Activated CD4-positive, alpha-beta memory T cell treated with anti-CD3 and anti-CD28 coated beads, Interleukin-2, amount 10 ng/mL, durations not matched to agents 7 days and 5 days (primary cell): ENCODE data around the gene CACNA2D3. TPM values are rescaled to one million over a fixed set of nuclear protein-coding genes. Genes with fewer than 3 reads are reported as not detected.
"Not testable (repeated sequence)": the region's sequence is repeated elsewhere in the genome, so short reads cannot be mapped to it uniquely, and the experiment has no call there.

Experiments
- CTCF ChIA-PET: fragments of 350-600 bp; sonication (Branson Sonifier 250); formaldehyde crosslinking; loops from one replicate; lab custom pipeline; 2021; ENCODE audit warnings: antibody characterized with exemption, inconsistent platforms; lab: Charles Lee
- POLR2A ChIA-PET: fragments of 350-600 bp; sonication (Branson Sonifier 250); formaldehyde crosslinking; loops from one replicate; lab custom pipeline; 2021; ENCODE audit warnings: antibody characterized with exemption; lab: Charles Lee
- DNase-seq: peaks from one replicate; pipeline ENCODE4 v3.0.0-alpha.2; 2020
- H3K27ac Mint-ChIP-seq: one replicate; pipeline ENCODE4 v1.8.0; 2021; ENCODE audit warnings: mild to moderate bottlenecking, mixed read lengths
- H3K27me3 Mint-ChIP-seq: one replicate; pipeline ENCODE4 v1.8.0; 2021; ENCODE audit warnings: mixed read lengths
- H3K36me3 Mint-ChIP-seq: one replicate; pipeline ENCODE4 v1.8.0; 2021; ENCODE audit warnings: low read depth, mixed read lengths
- H3K4me1 Mint-ChIP-seq: one replicate; pipeline ENCODE4 v1.8.0; 2021; ENCODE audit warnings: mixed read lengths
- H3K4me3 Mint-ChIP-seq: one replicate; pipeline ENCODE4 v1.8.0; 2021; ENCODE audit warnings: mild to moderate bottlenecking, mixed read lengths
- H3K9me3 Mint-ChIP-seq: one replicate; pipeline ENCODE4 v1.8.0; 2021; ENCODE audit warnings: mixed read lengths
- total RNA-seq, 2 experiments: library from RNA; stranded (reverse); gene quantifications; one replicate each; pipeline ENCODE4 v1.2.3, GENCODE V29; 2021

The CACNA2D3 gene
- total RNA-seq, 2 experiments from 2014 or later: not detected

GRCh38 chr3:54116129-54116528 is 6.2 kb upstream of the CACNA2D3 start:
- peaks cover 15% of the 10 kb centered on the region for H3K27me3 Mint-ChIP-seq
- POLR2A ChIA-PET, H3K4me3 Mint-ChIP-seq, DNase-seq, H3K4me1 Mint-ChIP-seq, H3K36me3 Mint-ChIP-seq, H3K9me3 Mint-ChIP-seq, H3K27ac Mint-ChIP-seq, CTCF ChIA-PET: not testable (repeated sequence)

- no peak for DNase-seq
- H3K27ac Mint-ChIP-seq: no peak overlapping the region
- CTCF ChIA-PET: no interaction called here
- POLR2A ChIA-PET: no interaction called here
- H3K9me3 Mint-ChIP-seq: no peaks in the 10 kb centered on the region
- H3K36me3 Mint-ChIP-seq: peaks cover 2% of the 10 kb centered on the region
- peaks cover 1% of the 10 kb centered on the region for H3K4me1 Mint-ChIP-seq
- H3K4me3 Mint-ChIP-seq: no peak overlapping the region
- peaks cover 46% of the 10 kb centered on the region for H3K27me3 Mint-ChIP-seq
Measured at GRCh38 chr3:54120657-54121413, 1.5 kb upstream of the CACNA2D3 start.

GRCh38 chr3:54121414-54122323 is 683 bp upstream of the CACNA2D3 start:
- Mint-ChIP-seq H3K36me3 (peaks cover 2% of the 10 kb centered on the region), H3K4me3 (no peak overlapping the region), H3K27ac (no peak overlapping the region), H3K9me3 (no peaks in the 10 kb centered on the region), H3K4me1 (peaks cover 1% of the 10 kb centered on the region), H3K27me3 (peaks cover 49% of the 10 kb centered on the region)
- no peak for DNase-seq
- CTCF ChIA-PET: no interaction called here
- POLR2A ChIA-PET: no interaction called here

GRCh38 chr3:54123003-54123775 is 837 bp downstream of the CACNA2D3 start:
- Mint-ChIP-seq H3K4me3 (no peak overlapping the region), H3K36me3 (peaks cover 2% of the 10 kb centered on the region), H3K4me1 (peaks cover 1% of the 10 kb centered on the region), H3K27ac (no peak overlapping the region), H3K27me3 (peaks cover 51% of the 10 kb centered on the region), H3K9me3 (no peaks in the 10 kb centered on the region)
- ChIA-PET CTCF (no interaction called here), POLR2A (no interaction called here)
- DNase-seq: no peak

- Mint-ChIP-seq H3K27ac (no peak overlapping the region), H3K4me1 (peaks cover 1% of the 10 kb centered on the region), H3K9me3 (no peaks in the 10 kb centered on the region), H3K36me3 (peaks cover 2% of the 10 kb centered on the region), H3K4me3 (no peak overlapping the region), H3K27me3 (peaks cover 51% of the 10 kb centered on the region)
- POLR2A ChIA-PET: no interaction called here
- no peak for DNase-seq
- CTCF ChIA-PET: no interaction called here
Measured at GRCh38 chr3:54123776-54124196, 1.4 kb downstream of the CACNA2D3 start.

- Mint-ChIP-seq H3K4me3 (no peak overlapping the region), H3K9me3 (no peaks in the 10 kb centered on the region), H3K36me3 (peaks cover 2% of the 10 kb centered on the region), H3K27ac (no peak overlapping the region), H3K27me3 (peaks cover 44% of the 10 kb centered on the region), H3K4me1 (peaks cover 1% of the 10 kb centered on the region)
- ChIA-PET POLR2A (no interaction called here), CTCF (no interaction called here)
- no peak for DNase-seq
Measured at GRCh38 chr3:54125300-54125699, 2.9 kb downstream of the CACNA2D3 start.

- ChIA-PET CTCF (no interaction called here), POLR2A (no interaction called here)
- Mint-ChIP-seq H3K4me3 (no peak overlapping the region), H3K36me3 (no peaks in the 10 kb centered on the region), H3K4me1 (peaks cover 1% of the 10 kb centered on the region), H3K27me3 (peaks cover 35% of the 10 kb centered on the region), H3K27ac (no peak overlapping the region), H3K9me3 (no peaks in the 10 kb centered on the region)
- no peak for DNase-seq
Measured at GRCh38 chr3:54126551-54126950, 4.2 kb downstream of the CACNA2D3 start.

- H3K4me1 Mint-ChIP-seq: peaks cover 1% of the 10 kb centered on the region
- ChIA-PET CTCF (no interaction called here), POLR2A (no interaction called here)
- no peak overlapping the region for H3K27ac Mint-ChIP-seq
- no peaks in the 10 kb centered on the region for H3K9me3 Mint-ChIP-seq
- peaks cover 35% of the 10 kb centered on the region for H3K27me3 Mint-ChIP-seq
- no peak overlapping the region for H3K4me3 Mint-ChIP-seq
- DNase-seq: no peak
- H3K36me3 Mint-ChIP-seq: no peaks in the 10 kb centered on the region
Measured at GRCh38 chr3:54127499-54128056, 5.2 kb downstream of the CACNA2D3 start.

- H3K36me3 Mint-ChIP-seq: no peaks in the 10 kb centered on the region
- no peaks in the 10 kb centered on the region for H3K9me3 Mint-ChIP-seq
- H3K27me3 Mint-ChIP-seq: peaks cover 5% of the 10 kb centered on the region
- no peak overlapping the region for H3K27ac Mint-ChIP-seq
- H3K4me1 Mint-ChIP-seq: no peaks in the 10 kb centered on the region
- ChIA-PET POLR2A (no interaction called here), CTCF (no interaction called here)
- H3K4me3 Mint-ChIP-seq: no peak overlapping the region
- no peak for DNase-seq
Measured at GRCh38 chr3:54131026-54131605, 8.8 kb downstream of the CACNA2D3 start.

- POLR2A ChIA-PET: no interaction called here
- H3K9me3 Mint-ChIP-seq: no peaks in the 10 kb centered on the region
- peaks cover 1% of the 10 kb centered on the region for H3K27me3 Mint-ChIP-seq
- no peaks in the 10 kb centered on the region for H3K36me3 Mint-ChIP-seq
- no peak for DNase-seq
- no peak overlapping the region for H3K4me3 Mint-ChIP-seq
- no peaks in the 10 kb centered on the region for H3K4me1 Mint-ChIP-seq
- H3K27ac Mint-ChIP-seq: no peak overlapping the region
- CTCF ChIA-PET: no interaction called here
Measured at GRCh38 chr3:54131890-54132289, 9.5 kb downstream of the CACNA2D3 start.

GRCh38 chr3:54132685-54133084 is 10.3 kb downstream of the CACNA2D3 start:
- Mint-ChIP-seq H3K9me3 (no peaks in the 10 kb centered on the region), H3K27ac (no peak overlapping the region), H3K4me1 (no peaks in the 10 kb centered on the region), H3K4me3 (no peak overlapping the region), H3K36me3 (no peaks in the 10 kb centered on the region), H3K27me3 (peaks cover 1% of the 10 kb centered on the region)
- no peak for DNase-seq
- ChIA-PET CTCF (no interaction called here), POLR2A (no interaction called here)

GRCh38 chr3:54133196-54133595 is 10.8 kb downstream of the CACNA2D3 start:
- Mint-ChIP-seq H3K36me3 (no peaks in the 10 kb centered on the region), H3K27ac (no peak overlapping the region), H3K9me3 (no peaks in the 10 kb centered on the region), H3K4me1 (no peaks in the 10 kb centered on the region), H3K4me3 (no peak overlapping the region), H3K27me3 (no peaks in the 10 kb centered on the region)
- DNase-seq: no peak
- ChIA-PET POLR2A (no interaction called here), CTCF (no interaction called here)
